ENCODE results near the gene SLC25A25. TPM values are rescaled to one million over a fixed set of nuclear protein-coding genes. Genes with fewer than 3 reads are reported as not detected.

The SLC25A25 gene
- total RNA-seq, 4 donors from 2014 or later = 15.8 to 37.9 (median 24.1) TPM

- no peak for TF ChIP-seq POLR2A (IDR thresholded peaks at IDR 0.05)
- TF ChIP-seq, protein P1, sequence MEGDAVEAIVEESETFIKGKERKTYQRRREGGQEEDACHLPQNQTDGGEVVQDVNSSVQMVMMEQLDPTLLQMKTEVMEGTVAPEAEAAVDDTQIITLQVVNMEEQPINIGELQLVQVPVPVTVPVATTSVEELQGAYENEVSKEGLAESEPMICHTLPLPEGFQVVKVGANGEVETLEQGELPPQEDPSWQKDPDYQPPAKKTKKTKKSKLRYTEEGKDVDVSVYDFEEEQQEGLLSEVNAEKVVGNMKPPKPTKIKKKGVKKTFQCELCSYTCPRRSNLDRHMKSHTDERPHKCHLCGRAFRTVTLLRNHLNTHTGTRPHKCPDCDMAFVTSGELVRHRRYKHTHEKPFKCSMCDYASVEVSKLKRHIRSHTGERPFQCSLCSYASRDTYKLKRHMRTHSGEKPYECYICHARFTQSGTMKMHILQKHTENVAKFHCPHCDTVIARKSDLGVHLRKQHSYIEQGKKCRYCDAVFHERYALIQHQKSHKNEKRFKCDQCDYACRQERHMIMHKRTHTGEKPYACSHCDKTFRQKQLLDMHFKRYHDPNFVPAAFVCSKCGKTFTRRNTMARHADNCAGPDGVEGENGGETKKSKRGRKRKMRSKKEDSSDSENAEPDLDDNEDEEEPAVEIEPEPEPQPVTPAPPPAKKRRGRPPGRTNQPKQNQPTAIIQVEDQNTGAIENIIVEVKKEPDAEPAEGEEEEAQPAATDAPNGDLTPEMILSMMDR (IDR thresholded peaks at IDR 0.05) = peak in 3 of 6 experiments; percentile 20 to 45 (median 23)
- no peaks in the 10 kb centered on the region for H3K36me3 ChIP-seq
- H3K4me3 ChIP-seq = peak overlapping the region in 2 of 4 donors; percentile 25 to 36
- peak overlapping the region; percentile 69 to 84 (median 74) for H3K27ac ChIP-seq
- H3K9me3 ChIP-seq = no peaks in the 10 kb centered on the region
- no peak for DNase-seq
- 60 to 63% methylated on average over 14 to 15 of the region's 19 CpGs for WGBS, 2 donors
- no peaks in the 10 kb centered on the region for H3K27me3 ChIP-seq
- H3K4me1 ChIP-seq = peaks cover 22 to 54% (median 34%) of the 10 kb centered on the region in 3 donors
- intact Hi-C loops (cut with DNase I) = no loop called here
Observed at GRCh38 chr9:128150594-128151308, 82.7 kb downstream of the SLC25A25 start.

DNA sequence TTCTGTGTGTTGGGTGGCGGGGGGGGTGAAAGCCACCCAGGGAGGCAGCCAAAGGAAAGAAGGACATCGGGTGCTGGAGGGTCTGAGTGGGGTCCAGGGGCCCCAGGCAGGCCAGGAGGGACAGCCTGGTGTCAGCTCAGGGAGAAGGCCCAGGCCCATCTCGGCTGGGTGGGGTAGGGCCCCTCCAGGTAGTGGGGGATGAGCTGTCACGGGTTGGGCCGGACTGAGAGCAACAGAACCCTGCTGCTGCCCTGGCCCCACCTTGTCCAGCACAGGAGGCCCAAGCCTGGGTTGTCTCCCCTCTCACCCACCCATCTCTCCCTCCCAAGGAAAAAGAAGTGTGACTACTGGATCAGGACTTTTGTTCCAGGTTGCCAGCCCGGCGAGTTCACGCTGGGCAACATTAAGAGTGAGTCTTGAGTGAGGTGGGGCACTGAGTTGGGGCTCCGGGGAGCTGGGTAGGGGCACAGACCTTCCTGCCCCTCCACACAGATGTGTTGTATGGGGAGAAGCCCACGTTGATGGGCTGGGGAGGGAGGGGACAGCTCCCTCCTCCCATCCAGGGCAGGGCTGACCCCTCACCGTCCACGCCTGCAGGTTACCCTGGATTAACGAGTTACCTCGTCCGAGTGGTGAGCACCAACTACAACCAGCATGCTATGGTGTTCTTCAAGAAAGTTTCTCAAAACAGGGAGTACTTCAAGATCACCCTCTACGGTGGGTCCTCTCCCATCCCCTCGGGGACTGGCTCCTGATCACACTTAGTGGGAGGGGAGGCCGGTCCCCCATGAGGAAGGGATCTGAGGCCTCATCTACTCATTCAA lies 83.5 kb downstream of the SLC25A25 start:
- 72 to 87% methylated on average over 3 to 10 of the region's 18 CpGs for WGBS, 2 donors
- H3K9me3 ChIP-seq = no peaks in the 10 kb centered on the region
- no peaks in the 10 kb centered on the region for H3K36me3 ChIP-seq
- peaks cover 16 to 46% (median 27%) of the 10 kb centered on the region in 3 donors for H3K4me1 ChIP-seq
- no peak for TF ChIP-seq POLR2A (IDR thresholded peaks at IDR 0.05)
- TF ChIP-seq, protein P1 (IDR thresholded peaks at IDR 0.05) = no peak
- H3K27ac ChIP-seq = peak overlapping the region in 3 of 4 donors; percentile 69 to 79 (median 70)
- no peak for DNase-seq
- no peak overlapping the region for H3K4me3 ChIP-seq
- intact Hi-C loops (cut with DNase I) = no loop called here
- H3K27me3 ChIP-seq = no peaks in the 10 kb centered on the region

DNA sequence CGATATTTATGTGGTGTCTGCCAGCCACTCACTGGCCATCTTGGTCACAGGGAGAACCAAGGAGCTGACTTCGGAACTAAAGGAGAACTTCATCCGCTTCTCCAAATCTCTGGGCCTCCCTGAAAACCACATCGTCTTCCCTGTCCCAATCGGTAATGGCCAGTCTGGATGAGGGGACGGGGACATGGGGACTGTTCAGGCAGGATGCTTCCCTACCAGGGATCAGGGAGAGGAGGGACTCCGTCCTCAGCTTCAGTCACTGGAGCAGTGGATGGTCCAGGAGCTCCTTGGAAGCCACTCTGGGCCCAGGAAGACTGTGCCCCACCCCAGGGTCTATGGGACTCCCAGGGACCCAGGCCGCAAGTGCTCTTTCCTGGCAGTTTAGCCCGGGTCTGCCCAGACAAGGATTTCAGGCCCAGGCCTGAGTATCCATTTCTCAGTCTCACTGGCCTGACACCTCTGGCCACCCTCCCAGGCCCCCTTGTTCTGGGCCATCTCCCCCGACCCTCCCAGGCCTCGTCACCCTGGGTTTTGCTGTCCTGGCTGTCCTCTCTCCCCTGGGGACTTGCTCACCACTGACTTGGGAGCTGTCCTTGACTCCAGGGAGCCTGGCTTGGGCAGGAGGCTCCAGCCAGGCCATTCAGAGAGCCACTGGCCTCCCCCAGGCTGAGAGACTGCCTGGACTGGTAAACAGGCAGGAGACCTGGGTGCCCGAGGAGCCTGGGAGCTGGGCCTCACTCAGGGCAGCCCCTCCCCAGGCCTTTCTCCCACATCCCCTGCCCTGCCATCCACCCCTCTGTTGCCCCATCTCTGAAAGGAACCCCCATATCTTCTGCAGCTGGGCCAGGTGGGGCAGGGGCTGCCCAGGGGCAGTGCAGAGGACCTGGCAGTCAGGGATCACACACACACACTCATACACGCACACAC lies 84.4 kb downstream of the SLC25A25 start:
- TF ChIP-seq POLR2A (IDR thresholded peaks at IDR 0.05) = no peak
- TF ChIP-seq, protein P1 (IDR thresholded peaks at IDR 0.05) = no peak
- Histone ChIP-seq H3K27me3 (no peaks in the 10 kb centered on the region), H3K4me1 (peaks cover 16 to 38% (median 26%) of the 10 kb centered on the region in 3 donors), H3K4me3 (no peak overlapping the region), H3K36me3 (no peaks in the 10 kb centered on the region), H3K9me3 (no peaks in the 10 kb centered on the region), H3K27ac (peak overlapping the region in 1 of 4 donors; percentile 14)
- WGBS, 2 donors = 81 to 91% methylated on average over 5 to 7 of the region's 13 CpGs
- no peak for DNase-seq
- intact Hi-C loops (cut with DNase I) = no loop called here

DNA sequence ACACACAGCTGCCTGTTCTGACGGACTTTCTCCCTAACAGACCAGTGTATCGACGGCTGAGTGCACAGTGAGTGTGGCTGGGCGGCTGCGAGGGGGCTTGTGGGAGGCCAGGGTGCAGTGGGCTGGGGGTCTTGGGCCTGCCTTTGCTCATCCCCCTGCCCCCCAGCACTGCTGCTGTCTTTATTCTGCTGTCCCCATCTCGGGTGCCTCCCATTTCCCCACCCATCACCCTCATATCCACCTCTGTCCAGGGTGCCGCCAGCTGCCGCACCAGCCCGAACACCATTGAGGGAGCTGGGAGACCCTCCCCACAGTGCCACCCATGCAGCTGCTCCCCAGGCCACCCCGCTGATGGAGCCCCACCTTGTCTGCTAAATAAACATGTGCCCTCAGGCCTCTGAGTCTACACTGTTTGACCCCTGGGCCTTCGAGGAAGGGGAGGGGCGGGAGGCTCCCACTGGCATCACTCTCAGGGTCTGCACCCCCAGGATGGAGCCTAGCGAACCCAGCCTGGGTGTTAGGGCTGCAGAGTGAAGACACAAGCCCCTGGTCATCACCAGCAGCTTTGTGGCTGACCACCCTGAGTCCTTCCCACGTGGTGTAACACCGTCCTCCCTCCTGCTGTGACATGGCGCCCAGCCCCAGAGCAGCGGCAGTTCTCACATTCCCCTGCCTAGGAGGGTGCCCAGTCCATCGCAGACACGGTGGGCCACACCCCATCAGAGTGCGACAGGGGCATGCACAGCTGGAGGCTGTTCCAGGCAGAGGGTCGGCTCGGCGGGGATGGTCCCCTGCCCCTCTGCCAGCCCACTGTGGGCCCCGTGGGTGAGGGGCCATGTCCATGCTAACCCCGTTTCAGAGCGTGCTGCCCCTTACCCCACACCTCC lies 85.3 kb downstream of the SLC25A25 start:
- no peak overlapping the region for H3K4me3 ChIP-seq
- H3K36me3 ChIP-seq = no peaks in the 10 kb centered on the region
- WGBS, 2 donors = 83 to 91% methylated on average over 4 to 5 of the region's 26 CpGs
- H3K4me1 ChIP-seq = peaks cover 16 to 29% (median 21%) of the 10 kb centered on the region in 3 donors
- no peaks in the 10 kb centered on the region for H3K27me3 ChIP-seq
- H3K9me3 ChIP-seq = no peaks in the 10 kb centered on the region
- no peak for TF ChIP-seq POLR2A (IDR thresholded peaks at IDR 0.05)
- TF ChIP-seq, protein P1 (IDR thresholded peaks at IDR 0.05) = no peak
- DNase-seq = no peak
- H3K27ac ChIP-seq = no peak overlapping the region
- intact Hi-C loops (cut with DNase I) = no loop called here

Data from esophagus squamous epithelium (tissue), 5 donors.